ENCODE data around the gene CLDN1.

CLDN1 gene

GRCh38 chr3:190279690-190280089, 42.6 kb downstream of the CLDN1 start (continued):
- TF ChIP-seq ARNTL (CRISPR knock-in tag; IDR thresholded peaks at IDR 0.05; ENCODE audit: borderline replicate concordance, low read depth) (no peak), TOX (CRISPR knock-in tag; IDR thresholded peaks at IDR 0.05; ENCODE audit: borderline replicate concordance) (no peak), GLIS3 (CRISPR knock-in tag; IDR thresholded peaks at IDR 0.05) (no peak), PPARA (CRISPR knock-in tag; IDR thresholded peaks at IDR 0.05; ENCODE audit: borderline replicate concordance) (no peak), ZNF70 (CRISPR knock-in tag; IDR thresholded peaks at IDR 0.05) (no peak), ESRRG (CRISPR knock-in tag; IDR thresholded peaks at IDR 0.05) (no peak)
- TF ChIP-seq, protein P1, sequence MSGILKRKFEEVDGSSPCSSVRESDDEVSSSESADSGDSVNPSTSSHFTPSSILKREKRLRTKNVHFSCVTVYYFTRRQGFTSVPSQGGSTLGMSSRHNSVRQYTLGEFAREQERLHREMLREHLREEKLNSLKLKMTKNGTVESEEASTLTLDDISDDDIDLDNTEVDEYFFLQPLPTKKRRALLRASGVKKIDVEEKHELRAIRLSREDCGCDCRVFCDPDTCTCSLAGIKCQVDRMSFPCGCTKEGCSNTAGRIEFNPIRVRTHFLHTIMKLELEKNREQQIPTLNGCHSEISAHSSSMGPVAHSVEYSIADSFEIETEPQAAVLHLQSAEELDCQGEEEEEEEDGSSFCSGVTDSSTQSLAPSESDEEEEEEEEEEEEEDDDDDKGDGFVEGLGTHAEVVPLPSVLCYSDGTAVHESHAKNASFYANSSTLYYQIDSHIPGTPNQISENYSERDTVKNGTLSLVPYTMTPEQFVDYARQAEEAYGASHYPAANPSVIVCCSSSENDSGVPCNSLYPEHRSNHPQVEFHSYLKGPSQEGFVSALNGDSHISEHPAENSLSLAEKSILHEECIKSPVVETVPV (CRISPR knock-in tag; IDR thresholded peaks at IDR 0.05) = no peak

- no peak for ATAC-seq
- TF ChIP-seq PPARA (CRISPR knock-in tag; IDR thresholded peaks at IDR 0.05; ENCODE audit: borderline replicate concordance) (no peak), ZNF70 (CRISPR knock-in tag; IDR thresholded peaks at IDR 0.05) (no peak), ZFP30 (CRISPR knock-in tag; IDR thresholded peaks at IDR 0.05) (no peak), ARNTL (CRISPR knock-in tag; IDR thresholded peaks at IDR 0.05; ENCODE audit: borderline replicate concordance, low read depth) (no peak), PATZ1 (CRISPR knock-in tag; IDR thresholded peaks at IDR 0.05; ENCODE audit: borderline replicate concordance) (no peak), TCF4 (CRISPR knock-in tag; IDR thresholded peaks at IDR 0.05; ENCODE audit: borderline replicate concordance) (no peak), ZFP3 (CRISPR knock-in tag; IDR thresholded peaks at IDR 0.05) (no peak), TSHZ2 (CRISPR knock-in tag; IDR thresholded peaks at IDR 0.05) (no peak), GLIS3 (CRISPR knock-in tag; IDR thresholded peaks at IDR 0.05) (no peak), ESRRG (CRISPR knock-in tag; IDR thresholded peaks at IDR 0.05) (no peak), CSDC2 (CRISPR knock-in tag; IDR thresholded peaks at IDR 0.05) (no peak), OSR1 (CRISPR knock-in tag; IDR thresholded peaks at IDR 0.05) (no peak)
- TF ChIP-seq, protein P1 (CRISPR knock-in tag; IDR thresholded peaks at IDR 0.05) = no peak
- TF ChIP-seq, protein P2, sequence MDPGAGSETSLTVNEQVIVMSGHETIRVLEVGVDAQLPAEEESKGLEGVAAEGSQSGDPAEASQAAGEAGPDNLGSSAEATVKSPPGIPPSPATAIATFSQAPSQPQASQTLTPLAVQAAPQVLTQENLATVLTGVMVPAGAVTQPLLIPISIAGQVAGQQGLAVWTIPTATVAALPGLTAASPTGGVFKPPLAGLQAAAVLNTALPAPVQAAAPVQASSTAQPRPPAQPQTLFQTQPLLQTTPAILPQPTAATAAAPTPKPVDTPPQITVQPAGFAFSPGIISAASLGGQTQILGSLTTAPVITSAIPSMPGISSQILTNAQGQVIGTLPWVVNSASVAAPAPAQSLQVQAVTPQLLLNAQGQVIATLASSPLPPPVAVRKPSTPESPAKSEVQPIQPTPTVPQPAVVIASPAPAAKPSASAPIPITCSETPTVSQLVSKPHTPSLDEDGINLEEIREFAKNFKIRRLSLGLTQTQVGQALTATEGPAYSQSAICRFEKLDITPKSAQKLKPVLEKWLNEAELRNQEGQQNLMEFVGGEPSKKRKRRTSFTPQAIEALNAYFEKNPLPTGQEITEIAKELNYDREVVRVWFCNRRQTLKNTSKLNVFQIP (CRISPR knock-in tag; IDR thresholded peaks at IDR 0.05; ENCODE audit: borderline replicate concordance, low read depth) = no peak
Measured at GRCh38 chr3:190272747-190273146, 49.5 kb downstream of the CLDN1 start.

DNA sequence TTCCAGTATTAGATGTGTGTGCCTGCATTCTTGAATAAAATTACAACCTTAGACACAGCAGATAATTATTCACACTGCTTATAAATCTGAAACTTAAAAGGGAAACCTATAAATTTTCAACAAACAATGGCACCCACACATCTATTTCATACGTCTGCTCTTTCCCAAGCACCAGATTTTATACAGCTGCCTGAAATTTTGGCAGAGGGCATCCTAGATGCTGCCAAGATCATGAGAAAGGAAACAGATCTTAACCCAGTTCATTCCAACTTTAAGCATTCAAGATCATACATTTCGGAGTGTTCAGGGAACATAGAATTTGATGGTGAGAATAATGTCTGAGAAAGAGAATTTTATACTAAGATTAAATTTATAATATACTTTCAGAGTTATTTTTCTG, 53.1 kb downstream of the CLDN1 start:
- no peak for ATAC-seq
- TF ChIP-seq ZNF70 (CRISPR knock-in tag; IDR thresholded peaks at IDR 0.05) = no peak
- no peak for TF ChIP-seq ZNF565 (CRISPR knock-in tag; conservative IDR thresholded peaks at IDR 0.05; ENCODE audit: low read depth)
- no peak for TF ChIP-seq ESRRG (CRISPR knock-in tag; IDR thresholded peaks at IDR 0.05)
- TF ChIP-seq ZFP3 (CRISPR knock-in tag; IDR thresholded peaks at IDR 0.05) = no peak
- no peak for TF ChIP-seq RARB (CRISPR knock-in tag; IDR thresholded peaks at IDR 0.05)
- TF ChIP-seq TSHZ2 (CRISPR knock-in tag; IDR thresholded peaks at IDR 0.05) = no peak
- no peak for TF ChIP-seq OSR1 (CRISPR knock-in tag; IDR thresholded peaks at IDR 0.05)
- TF ChIP-seq, protein P1 (CRISPR knock-in tag; IDR thresholded peaks at IDR 0.05) = no peak
- no peak for TF ChIP-seq ZC3H10 (CRISPR knock-in tag; IDR thresholded peaks at IDR 0.05)
- no peak for TF ChIP-seq BACH2 (CRISPR knock-in tag; IDR thresholded peaks at IDR 0.05; ENCODE audit: borderline replicate concordance)
- TF ChIP-seq ZFP30 (CRISPR knock-in tag; IDR thresholded peaks at IDR 0.05) = no peak
- TF ChIP-seq TCF4 (CRISPR knock-in tag; IDR thresholded peaks at IDR 0.05; ENCODE audit: borderline replicate concordance) = no peak
- TF ChIP-seq CREB5 (CRISPR knock-in tag; IDR thresholded peaks at IDR 0.05; ENCODE audit: low read depth) = no peak
- no peak for TF ChIP-seq ZNF8 (CRISPR knock-in tag; IDR thresholded peaks at IDR 0.05)
- no peak for TF ChIP-seq SNAI2 (CRISPR knock-in tag; IDR thresholded peaks at IDR 0.05)
- no peak for TF ChIP-seq TOX (CRISPR knock-in tag; IDR thresholded peaks at IDR 0.05; ENCODE audit: borderline replicate concordance)
